ENCODE measurements around the gene ZNF578. TPM values are rescaled to one million over a fixed set of nuclear protein-coding genes. Genes with fewer than 3 reads are reported as not detected.
"Not testable (repeated sequence)": the region's sequence is repeated elsewhere in the genome, so short reads cannot be mapped to it uniquely, and the experiment has no call there.

ZNF578 gene
- total RNA-seq, 1 donor from 2014 or later = 3.5 TPM

DNA sequence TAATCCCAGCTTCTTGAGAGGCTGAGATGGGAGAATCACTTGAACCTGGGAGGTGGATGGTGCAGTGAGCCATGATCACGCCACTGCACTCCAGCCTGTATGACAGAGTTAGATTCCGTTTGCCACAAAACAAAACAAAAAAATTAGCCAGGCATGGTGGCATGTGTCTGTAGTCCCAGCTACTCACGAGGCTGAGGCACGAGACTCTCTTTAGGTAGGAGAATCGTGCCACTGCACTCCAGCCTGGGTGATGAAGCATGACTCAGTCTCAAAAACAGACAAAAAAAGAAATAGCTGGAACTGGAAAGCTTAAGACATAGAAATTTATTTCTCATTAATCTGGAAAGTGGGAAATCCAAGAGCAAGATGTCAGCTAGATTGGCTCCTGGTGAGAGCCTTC lies 53.9 kb downstream of the ZNF578 start:
- DNase-seq (ENCODE audit: extremely low read depth, low read depth, low spot score) = no peak

DNA sequence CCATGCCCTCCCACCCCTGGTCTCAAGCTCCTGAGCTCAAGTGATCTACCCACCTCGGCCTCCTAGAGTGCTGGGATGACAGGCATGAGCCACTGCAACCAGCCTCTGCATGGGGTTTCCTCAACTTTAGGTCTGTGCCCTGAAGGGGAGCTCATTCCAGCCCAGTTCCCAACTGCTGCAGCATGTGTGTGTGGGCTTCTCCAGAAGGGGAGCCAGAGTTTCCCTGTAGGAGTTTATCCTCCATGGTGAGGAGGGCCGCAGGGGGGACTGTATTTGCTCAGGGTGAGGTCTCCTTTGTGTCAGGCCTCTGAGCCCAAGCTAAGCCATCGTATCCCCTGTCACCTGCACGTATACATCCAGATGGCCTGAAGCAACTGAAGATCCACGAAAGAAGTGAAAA lies 62.8 kb downstream of the ZNF578 start:
- DNase-seq (ENCODE audit: extremely low read depth, low read depth, low spot score) = no peak

DNA sequence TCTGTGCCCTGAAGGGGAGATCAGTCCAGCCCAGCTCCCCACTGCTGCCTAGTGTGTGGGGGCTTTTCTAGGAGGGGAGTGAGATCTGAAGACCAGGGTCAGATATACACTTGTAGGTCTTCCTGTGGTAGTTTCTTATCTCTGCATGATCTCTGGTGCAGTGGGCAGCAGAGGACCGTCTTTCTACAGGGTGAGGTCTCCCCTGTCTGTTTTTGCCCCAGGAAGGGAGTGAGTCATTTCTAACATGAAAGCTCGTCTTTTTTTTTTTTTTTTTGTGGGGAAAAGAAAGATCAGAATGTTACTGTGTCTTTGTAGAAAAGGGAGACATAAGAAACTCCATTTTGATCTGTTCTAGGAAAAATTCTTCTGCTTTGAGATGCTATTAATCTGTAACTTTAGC lies 65.3 kb downstream of the ZNF578 start:
- no peak for DNase-seq (ENCODE audit: extremely low read depth, low read depth, low spot score)

DNA sequence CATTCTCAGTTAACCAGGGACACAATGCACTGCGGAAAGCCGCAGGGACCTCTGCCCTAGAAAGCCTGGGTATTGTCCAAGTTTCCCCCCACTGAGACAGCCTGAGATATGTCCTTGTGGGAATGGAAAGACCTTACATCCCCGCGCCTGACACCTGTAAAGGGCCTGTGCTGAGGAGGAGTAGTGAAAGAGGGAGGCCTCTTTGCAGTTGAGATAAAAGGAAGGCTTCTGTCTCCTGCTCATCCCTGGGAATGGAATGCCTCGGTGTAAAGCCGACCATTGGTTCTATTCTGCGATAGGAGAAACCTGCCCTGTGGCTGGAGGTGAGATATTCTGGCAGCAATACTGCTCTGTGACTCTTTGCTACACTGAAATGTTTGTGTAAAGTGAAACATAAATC lies 65.8 kb downstream of the ZNF578 start:
- DNase-seq (ENCODE audit: extremely low read depth, low read depth, low spot score) = not testable (repeated sequence)

DNA sequence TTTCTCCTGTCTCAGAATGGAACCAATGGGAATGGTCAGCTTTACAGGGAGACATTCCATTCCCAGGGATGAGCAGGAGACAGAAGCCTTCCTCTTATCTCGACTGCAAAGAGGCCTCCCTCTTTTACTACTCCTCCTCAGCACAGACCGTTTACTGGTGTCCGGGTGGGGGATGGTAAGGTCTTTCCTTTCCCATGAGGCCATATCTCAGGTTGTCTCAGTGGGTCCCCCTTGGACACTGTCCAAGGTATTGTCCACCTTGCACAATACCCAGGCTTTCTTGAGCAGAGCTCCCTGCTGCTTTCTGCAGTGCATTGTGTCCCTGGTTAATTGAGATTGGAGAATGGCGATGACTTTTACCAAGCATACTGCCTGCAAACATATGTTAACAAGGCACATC lies 66.7 kb downstream of the ZNF578 start:
- no peak for DNase-seq (ENCODE audit: extremely low read depth, low read depth, low spot score)

DNA sequence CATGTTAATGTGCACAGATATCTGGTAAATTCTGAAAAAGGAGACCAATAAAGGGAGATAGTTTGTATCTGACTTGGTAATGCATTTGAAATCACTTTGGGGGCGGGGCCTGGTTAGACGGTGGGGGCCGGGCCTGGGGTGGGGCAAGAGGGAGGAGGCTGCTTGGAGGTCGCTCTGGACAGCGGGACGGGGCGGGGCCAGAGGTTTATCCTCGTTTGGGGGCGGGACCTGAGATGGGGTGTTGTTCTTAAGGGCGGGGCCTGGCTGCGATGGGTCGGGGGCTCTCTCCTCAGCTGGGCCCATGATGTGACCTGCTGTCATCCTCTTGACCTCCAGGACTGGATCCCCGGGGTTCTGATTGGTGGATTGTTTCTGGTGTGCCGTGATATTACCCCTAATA lies 69.2 kb downstream of the ZNF578 start:
- no peak for DNase-seq (ENCODE audit: extremely low read depth, low read depth, low spot score)

DNA sequence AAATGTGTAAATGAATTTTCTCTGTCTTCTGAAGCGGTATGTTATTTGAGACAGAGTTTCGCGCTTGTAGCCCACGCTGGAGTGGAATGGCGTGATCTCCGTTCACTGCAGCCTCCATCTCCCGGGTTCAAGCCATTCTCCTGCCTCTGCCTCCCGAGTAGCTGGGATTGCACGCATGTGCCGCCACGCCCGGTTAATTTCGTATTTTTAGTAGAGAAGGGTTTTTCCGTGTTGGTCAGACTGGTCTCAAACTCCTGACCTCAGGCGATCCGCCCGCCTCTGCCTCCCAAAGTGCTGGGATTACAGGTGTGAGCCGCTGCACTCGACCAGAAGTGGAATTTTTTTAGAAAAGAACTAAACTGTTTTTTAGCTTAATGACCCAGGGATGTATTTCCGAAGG lies 70.7 kb downstream of the ZNF578 start:
- no peak for DNase-seq (ENCODE audit: extremely low read depth, low read depth, low spot score)

DNA sequence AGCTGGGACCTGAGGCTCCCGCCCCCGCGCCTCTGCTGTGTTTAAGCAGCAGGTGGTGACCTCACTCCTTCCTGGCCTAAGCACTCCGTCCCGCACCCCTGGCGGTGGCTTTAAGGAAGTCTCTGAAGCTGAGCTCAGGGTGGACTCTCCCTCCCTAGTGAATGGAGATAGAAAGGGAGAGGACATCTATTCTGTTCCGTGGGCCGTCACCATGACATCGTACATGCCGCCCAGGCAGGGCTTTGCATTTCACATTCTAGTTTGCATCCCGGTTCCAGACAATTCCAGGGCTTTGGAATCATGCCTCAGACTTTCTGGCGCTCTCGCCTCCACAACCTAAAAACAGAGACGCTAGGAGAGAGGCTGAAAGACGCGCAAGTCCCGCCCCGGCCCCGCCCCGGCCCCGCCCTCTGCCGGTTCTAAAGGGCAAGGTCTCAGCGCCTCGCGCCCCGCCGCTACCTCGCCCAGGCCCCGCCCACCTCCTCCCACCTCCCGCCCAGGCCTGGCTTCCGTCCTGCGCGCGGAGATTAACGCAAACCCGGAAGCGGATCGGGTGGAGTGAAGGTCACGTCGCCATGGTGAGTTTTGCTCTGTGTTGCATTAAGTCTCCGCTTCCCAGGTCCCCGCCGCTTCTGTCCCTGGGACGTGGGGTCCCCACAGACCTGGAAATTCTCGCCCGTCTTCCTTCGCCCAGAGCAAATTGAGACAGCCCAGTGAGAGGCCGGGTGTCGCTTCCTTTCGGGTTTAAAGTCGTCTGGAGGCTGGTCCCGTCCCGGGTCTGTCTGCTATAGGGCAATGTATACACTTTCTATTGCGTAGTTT lies 74.0 kb downstream of the ZNF578 start, which contains the start of gene ZNF808:
TSS of gene ZNF808 (plus strand) at position 535 of the 822 bp plus-strand sequence. CDS start 15,617 bp downstream, outside the sequence.
- DNase-seq (ENCODE audit: extremely low read depth, low read depth, low spot score) = peak; percentile 65

DNA sequence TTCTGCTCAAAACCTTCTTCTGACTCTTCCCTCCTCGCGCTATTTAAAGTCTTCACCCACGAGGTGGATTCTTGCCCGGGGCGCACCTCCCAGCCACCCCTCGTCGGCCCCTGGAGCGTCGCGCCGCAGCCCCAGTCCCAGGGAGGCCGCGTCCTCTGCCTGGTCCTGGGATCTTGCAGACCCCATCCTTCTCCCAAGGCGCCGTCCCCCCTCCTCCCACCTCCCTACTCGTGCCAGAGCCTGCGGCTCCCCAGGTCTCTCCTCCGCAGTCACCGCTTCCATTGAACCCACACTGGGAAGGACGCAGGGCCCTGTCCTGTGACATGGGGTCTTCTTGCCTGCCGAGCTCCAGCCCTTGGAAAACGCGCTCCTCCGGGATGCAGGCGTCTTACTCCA lies 74.6 kb downstream of the ZNF578 start:
- DNase-seq (ENCODE audit: extremely low read depth, low read depth, low spot score) = no peak

DNA sequence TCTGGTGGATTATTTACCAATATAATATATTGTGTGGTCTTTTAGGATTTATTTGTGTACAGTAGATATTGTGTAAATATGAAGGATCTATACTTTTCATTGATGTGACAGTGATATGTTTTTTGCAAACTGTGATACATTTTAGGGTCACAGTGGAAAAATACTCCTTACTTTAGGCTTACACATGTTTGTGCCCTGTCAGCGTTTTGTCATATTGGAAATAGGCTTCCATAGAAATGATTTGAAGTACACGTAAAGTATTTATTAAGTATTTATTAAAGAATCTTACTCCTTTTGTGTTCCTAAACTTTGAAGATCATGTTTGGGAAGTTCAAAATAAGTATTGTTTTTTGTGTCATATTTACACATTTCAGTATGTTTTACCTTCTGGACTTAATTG lies 79.1 kb downstream of the ZNF578 start:
- DNase-seq (ENCODE audit: extremely low read depth, low read depth, low spot score) = no peak

DNA sequence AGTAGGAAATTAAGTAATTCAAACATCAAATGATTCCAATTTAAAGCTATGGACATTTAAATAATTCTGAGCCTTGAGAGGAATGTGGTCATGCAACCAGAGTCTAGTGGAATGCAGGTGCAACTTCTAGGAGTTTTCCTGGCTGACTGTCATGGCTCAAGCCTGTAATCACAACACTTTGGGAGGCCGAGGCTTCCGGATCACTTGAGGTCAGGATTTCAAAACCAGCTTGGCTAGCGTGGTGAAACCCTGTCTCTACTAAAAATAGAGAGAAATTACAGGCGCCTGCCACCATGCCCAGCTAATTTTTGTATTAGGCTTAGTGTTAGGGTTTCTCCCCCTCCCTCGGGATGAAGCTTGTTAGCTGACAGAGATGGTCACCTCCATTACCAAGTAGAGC lies 80.5 kb downstream of the ZNF578 start:
- no peak for DNase-seq (ENCODE audit: extremely low read depth, low read depth, low spot score)

DNA sequence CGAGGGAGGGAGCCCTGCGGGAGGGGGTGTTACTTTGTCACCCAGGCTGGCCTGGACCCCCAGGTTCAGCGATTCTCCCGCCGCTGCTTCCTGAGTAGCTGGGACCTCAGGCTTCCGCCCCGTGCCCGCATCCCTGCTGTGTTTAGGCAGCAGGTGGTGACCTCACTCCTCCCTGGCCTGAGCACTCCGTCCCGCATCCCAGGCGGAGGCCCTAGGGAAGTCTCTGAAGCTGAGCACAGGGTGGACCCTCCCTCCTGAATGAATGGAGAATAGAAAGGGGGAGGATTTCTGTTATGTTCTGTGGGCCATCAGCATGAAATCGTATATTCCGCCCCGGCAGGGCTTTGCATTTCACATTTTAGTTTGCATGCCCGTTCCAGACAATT lies 82.0 kb downstream of the ZNF578 start:
- not testable (repeated sequence) for DNase-seq (ENCODE audit: extremely low read depth, low read depth, low spot score)

DNA sequence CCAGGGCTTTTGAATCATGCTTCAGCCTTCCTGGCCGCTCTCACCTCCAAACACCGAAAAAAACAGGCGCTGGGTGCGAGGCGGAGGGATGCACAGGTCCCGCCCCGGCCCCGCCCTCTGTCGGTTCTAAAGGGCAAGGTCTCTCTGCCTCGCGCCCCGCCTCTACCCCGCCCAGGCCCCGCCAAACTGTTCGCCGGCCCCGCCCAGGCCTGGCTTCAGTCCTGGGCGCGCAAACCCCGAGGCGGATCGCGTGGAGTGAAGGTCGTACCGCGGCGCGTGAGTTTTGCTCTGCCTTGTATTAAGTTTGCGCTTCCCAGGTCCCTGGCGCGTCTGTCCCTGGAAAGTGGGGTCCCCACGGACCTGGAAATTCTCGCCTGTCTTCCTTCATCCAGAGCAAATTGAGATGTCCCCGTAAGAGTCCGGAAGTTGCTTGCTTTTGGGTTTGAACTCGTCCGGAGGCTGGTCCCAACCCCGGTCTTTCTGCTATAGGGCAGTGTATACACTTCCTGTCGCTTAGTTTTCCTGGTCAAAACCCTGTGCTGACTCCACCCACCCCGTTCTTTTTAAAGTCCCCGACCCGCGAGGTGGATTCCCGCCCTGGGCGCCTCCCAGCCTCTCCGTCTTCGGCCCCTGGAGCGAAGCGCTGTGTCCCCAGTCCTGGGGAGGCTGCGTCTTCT lies 82.6 kb downstream of the ZNF578 start:
- no peak for DNase-seq (ENCODE audit: extremely low read depth, low read depth, low spot score)

DNA sequence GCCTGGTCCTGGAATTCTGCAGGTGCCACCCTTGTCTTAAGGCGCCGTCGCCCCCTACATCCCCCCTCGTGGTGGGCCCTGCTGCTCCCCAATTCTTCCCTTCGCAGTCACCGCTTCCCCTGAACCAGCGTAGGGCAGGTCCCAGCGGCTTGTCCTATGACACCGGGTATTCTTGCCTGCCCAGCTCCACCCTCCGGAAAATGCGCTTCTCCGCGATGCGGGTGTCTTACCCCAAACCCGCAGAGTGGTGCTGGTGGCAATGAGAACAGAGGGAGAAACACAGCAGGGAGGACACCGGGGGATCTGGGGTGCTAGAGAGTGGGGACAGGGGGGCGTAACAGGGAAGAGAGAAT lies 83.1 kb downstream of the ZNF578 start:
- no peak for DNase-seq (ENCODE audit: extremely low read depth, low read depth, low spot score)

DNA sequence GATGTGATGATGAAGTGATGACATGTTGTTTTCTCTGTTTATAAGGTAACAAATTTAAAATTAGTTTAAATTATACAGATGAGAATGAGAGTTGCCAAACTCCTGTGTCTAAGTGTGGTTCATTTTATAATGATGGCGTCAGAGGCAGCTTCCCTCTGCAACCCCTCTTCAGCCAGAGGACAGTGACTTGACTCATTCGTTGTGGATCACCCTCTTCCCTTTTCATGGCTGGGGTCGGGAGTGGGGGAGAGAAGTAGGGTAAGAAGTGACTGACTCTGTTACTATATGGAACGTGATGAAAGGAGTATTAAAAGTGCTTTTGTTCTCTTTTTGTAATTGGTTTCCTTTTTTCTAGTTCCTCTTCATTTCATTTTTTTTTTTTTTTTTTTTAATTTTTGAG lies 85.5 kb downstream of the ZNF578 start:
- DNase-seq (ENCODE audit: extremely low read depth, low read depth, low spot score) = not testable (repeated sequence)

DNA sequence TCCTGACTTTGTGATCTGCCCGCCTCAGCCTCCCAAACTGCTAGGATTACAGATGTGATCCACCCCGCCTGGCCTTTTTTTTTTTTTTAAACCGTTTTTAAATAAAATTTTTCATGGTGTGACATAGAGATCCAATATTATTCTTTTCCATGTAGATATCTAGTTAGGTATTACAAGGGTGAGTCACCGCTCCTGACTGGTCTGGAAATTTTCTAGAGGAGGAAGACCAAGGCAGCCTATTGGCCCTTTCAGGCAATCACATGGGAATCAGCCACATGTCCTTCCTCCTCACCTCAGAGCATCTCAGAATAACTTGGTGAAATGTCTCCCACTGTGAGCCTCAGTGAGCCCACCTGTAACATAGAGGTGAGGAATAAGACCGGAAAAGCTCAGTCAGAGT lies 87.8 kb downstream of the ZNF578 start:
- not testable (repeated sequence) for DNase-seq (ENCODE audit: extremely low read depth, low read depth, low spot score)

DNA sequence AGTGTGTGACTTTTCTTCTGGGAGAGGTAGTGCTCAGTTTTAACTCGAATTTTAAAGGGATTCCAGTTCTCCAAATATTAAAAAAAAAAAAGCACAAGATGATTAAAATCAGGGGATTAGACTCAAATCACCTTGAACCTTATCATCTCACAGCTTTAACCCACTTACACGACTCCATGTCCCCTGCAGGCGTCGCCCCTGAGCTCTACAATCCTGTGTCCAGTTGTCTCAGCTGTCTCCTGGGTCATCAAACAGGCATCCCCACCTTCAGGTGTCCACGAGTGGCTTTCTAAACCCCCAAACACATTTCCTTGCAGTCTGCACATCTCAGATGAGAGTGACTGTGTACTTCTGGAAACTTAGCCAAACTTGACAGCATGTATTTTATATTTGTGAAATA lies 88.3 kb downstream of the ZNF578 start:
- DNase-seq (ENCODE audit: extremely low read depth, low read depth, low spot score) = no peak

DNA sequence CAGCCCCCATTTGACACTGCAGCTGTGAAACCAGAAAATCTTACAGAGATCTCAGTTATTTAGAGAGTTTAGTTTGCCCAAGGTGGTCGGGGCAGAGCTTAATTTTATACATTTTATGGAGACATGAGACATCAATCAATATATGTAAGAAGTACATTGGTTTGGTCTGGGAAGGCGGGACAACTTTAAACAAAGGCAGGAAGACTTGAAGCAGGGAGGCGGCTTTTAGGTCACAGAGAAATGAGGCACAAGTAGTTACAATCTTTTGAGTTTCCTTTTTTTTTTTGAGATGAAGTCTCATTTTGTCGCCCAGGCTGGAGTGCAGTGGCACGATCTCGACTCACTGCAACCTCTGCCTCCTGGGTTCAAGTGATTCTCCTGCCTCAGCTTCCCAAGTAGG lies 89.2 kb downstream of the ZNF578 start:
- DNase-seq (ENCODE audit: extremely low read depth, low read depth, low spot score) = not testable (repeated sequence)

DNA sequence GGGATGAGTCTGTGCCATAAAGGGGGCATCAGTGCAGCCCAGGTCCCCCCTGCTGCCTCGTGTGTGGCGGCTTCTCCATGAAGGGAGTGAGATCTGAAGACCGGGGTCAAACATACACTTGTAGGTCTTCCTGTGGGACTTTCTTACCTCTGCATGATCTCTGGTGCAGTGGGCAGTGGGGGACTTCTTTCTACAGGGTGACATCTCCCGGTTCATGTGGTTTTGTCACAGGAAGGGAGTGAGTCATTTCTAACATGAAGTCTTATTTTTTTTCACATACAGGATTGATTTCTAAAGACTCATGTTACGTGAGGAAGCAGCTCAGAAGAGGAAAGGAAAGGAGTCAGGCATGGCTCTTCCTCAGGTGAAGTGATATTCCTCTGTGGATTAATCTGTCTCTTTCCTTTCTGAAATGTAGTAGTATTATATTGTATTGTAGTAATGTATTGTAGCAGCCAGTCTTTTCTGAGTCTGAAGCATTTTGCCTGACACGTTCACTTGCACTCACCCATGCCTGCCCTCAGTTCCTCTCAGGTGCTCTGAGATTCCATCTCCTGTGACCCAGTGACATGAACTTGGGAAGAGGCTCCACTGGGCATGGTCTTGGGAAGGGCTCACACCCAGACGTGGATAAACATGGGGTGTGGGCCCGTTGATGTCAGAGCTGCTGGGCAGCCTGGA lies 89.8 kb downstream of the ZNF578 start:
- DNase-seq (ENCODE audit: extremely low read depth, low read depth, low spot score) = no peak

DNA sequence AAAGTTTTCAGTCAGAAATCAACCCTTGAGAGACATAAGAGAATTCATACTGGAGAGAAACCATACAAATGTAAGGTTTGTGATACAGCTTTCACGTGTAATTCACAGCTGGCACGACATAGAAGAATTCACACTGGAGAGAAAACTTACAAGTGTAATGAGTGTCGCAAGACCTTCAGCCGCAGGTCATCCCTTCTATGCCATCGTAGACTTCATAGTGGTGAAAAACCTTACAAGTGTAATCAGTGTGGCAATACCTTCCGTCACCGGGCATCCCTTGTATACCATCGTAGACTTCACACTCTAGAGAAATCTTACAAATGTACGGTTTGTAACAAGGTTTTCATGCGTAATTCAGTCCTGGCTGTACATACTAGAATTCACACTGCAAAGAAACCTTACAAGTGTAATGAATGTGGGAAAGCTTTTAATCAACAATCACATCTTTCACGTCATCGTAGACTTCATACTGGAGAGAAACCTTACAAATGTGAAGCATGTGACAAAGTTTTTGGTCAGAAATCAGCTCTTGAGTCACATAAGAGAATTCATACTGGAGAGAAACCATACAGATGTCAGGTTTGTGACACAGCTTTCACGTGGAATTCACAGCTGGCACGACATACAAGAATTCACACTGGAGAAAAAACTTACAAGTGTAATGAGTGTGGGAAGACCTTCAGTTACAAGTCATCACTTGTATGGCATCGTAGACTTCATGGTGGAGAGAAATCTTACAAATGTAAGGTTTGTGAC lies 101.0 kb downstream of the ZNF578 start:
- no peak for DNase-seq (ENCODE audit: extremely low read depth, low read depth, low spot score)

Measured in glomerular endothelial cell (primary cell).